GOT3 (cell line): Measurements from ENCODE around the gene EFNA4.
"Not testable (repeated sequence)": the region's sequence is repeated elsewhere in the genome, so short reads cannot be mapped to it uniquely, and the experiment has no call there.

Experiments
- DNase-seq: peaks from one replicate; lab custom pipeline; 2025; ENCODE audit warnings: mixed read lengths; lab: John Stamatoyannopoulos, UW

The EFNA4 gene

GRCh38 chr1:155086856-155087535 lies 23.5 kb downstream of the EFNA4 start:
- no peak for DNase-seq

GRCh38 chr1:155091071-155092051 lies 27.8 kb downstream of the EFNA4 start:
- no peak for DNase-seq

GRCh38 chr1:155092131-155092530 lies 28.6 kb downstream of the EFNA4 start:
- DNase-seq, result no peak

GRCh38 chr1:155092641-155093040 lies 29.1 kb downstream of the EFNA4 start:
- DNase-seq, result no peak

GRCh38 chr1:155093911-155094621 lies 30.5 kb downstream of the EFNA4 start:
- no peak for DNase-seq

- no peak for DNase-seq
Measured at GRCh38 chr1:155094622-155094948, 31.0 kb downstream of the EFNA4 start.

GRCh38 chr1:155099331-155099730 lies 35.8 kb downstream of the EFNA4 start:
- DNase-seq, result no peak

GRCh38 chr1:155103325-155103724 lies 39.8 kb downstream of the EFNA4 start:
- no peak for DNase-seq

GRCh38 chr1:155104605-155105534 lies 41.3 kb downstream of the EFNA4 start:
- no peak for DNase-seq

GRCh38 chr1:155105604-155106011 lies 42.1 kb downstream of the EFNA4 start:
- DNase-seq, result no peak

GRCh38 chr1:155106862-155107261 lies 43.3 kb downstream of the EFNA4 start:
- DNase-seq, result no peak

- DNase-seq, result no peak
Measured at GRCh38 chr1:155107309-155108264, 44.0 kb downstream of the EFNA4 start.

GRCh38 chr1:155108296-155108695 lies 44.8 kb downstream of the EFNA4 start:
- no peak for DNase-seq

- no peak for DNase-seq
Measured at GRCh38 chr1:155110381-155110780, 46.8 kb downstream of the EFNA4 start.

GRCh38 chr1:155110826-155111225 lies 47.3 kb downstream of the EFNA4 start:
- no peak for DNase-seq

- DNase-seq, result no peak
Measured at GRCh38 chr1:155113450-155113980, 50.0 kb downstream of the EFNA4 start.

GRCh38 chr1:155116113-155116764 lies 52.7 kb downstream of the EFNA4 start:
- no peak for DNase-seq

GRCh38 chr1:155117610-155118009 lies 54.1 kb downstream of the EFNA4 start:
- DNase-seq, result no peak

- not testable (repeated sequence) for DNase-seq
Measured at GRCh38 chr1:155118090-155118489, 54.5 kb downstream of the EFNA4 start.
